Measurements from ENCODE around the gene MAL.

The MAL gene

DNA sequence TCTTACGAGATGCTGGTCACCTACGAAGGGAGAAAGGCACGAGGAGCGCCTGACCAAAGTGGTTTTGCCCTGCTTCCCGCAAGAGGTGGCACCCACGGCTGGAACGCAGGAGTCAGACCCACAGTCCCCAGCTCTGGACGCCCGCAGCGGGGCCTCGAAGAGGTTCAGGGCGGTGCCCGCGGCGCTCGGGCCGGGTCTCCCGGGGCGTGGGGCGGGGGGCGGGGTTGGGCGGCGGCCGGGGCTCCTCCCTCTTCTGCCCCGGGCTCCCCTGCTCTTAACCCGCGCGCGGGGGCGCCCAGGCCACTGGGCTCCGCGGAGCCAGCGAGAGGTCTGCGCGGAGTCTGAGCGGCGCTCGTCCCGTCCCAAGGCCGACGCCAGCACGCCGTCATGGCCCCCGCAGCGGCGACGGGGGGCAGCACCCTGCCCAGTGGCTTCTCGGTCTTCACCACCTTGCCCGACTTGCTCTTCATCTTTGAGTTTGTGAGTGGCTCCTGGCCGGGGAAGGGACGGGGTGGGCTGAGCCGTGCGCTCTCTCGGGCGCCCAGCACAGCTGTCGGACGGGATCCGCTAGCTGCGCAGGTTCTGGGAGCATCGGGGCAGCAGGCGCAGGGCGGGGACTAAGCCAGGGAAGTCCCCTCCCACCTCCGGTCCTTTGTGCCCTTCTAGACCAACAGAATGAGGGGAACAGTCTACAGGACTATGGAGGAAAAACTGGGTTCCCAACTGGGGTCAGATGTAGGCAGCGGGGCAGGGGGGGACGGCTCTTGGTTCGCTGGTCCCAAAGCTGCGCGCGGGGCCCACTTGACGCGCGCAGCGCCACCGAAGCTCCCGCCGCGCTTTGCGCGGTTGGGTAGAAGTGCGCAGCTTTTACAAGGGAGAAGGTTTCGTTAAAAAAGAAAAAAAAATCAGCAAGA, at the start of gene MAL:
TSS of gene MAL (plus strand) at position 303 of the 914 bp plus-strand sequence. CDS start at position 388, 85 bp downstream.
- peak; percentile 35 to 51 for DNase-seq (ENCODE audit: low read depth in 1 of 2, low spot score in 1 of 2)

DNA sequence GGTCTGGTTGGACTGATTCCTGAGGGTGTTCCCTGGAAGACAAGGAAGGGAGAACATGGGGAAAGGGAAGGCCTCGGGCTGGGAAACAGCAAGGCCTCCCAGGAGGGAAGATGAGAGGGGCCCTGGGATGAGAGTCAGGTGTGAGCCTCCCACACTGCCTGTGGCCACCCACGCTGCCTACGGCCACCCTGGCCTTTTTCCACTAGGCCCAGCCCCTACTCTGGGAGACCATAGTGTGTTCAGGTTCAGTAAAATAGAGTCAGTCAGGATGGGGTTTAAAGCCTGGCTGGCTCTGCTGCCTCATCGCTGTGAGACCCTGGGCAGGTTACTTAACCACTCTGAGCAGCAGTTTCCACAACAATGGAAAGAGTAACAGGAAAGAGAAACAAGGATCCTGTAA, 47.7 kb upstream of the MAL start:
- no peak for DNase-seq (ENCODE audit: low read depth in 1 of 2, low spot score in 1 of 2)

DNA sequence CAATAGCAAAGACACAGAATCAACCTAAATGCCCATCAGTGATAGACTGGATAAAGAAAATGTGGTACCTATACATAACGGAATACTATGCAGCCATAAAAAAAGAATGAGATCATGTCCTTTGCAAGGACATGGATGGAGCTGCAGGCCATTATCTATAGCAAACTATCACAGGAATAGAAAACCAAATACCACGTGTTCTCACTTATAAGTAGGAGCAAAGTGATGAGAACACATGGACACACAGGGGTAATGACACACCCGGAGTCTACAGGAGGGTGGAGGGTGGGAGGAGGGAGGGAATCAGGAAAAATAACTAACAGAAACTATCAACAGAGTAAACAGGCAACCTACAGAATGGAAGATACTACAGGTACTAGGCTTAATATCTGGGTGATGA, 46.6 kb upstream of the MAL start:
- no peak for DNase-seq (ENCODE audit: low read depth in 1 of 2, low spot score in 1 of 2)

- DNase-seq (ENCODE audit: low read depth in 1 of 2, low spot score in 1 of 2) = no peak
Observed at GRCh38 chr2:94979406-94980375, 45.8 kb upstream of the MAL start.

DNA sequence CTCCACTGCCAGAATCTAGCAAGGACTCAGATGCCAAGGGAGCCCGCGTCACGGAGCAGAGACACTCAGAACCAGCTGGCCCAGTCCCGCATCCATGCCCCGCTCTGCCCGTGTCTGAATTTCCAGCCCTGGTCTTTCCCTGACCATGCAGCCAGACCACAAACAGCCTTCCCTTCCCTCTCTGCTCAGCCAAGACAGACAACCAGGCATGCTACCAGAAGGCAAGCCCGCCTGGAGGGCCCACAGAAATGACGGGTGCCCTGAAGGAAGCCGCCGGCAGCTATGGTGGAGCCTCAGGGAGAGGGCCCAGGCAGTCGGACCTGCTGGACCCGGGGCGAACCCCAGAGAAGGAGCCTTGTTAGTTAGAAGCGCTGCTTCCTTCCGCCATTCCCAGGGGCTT, 45.1 kb upstream of the MAL start:
- DNase-seq (ENCODE audit: low read depth in 1 of 2, low spot score in 1 of 2) = no peak

DNA sequence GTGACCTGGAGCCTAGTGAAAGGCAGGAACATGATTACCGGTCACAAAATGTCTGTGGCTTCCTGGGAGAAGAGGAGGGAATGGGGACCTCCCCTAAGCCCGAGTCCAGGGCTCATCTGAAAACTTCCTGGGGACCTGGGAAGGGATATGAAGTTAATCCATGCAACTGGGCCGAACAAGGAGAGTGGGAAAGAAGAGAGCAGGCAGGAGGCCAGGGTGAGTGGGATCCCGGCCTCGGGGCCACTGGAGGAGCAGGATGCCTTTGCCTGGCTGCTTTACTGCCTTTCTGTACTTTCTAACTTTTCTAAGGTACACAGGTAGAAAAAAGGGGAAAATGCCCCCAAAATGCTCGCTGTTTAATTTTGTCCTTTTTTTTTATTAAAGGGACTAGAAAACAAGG, 43.4 kb upstream of the MAL start:
- DNase-seq (ENCODE audit: low read depth in 1 of 2, low spot score in 1 of 2) = no peak

DNA sequence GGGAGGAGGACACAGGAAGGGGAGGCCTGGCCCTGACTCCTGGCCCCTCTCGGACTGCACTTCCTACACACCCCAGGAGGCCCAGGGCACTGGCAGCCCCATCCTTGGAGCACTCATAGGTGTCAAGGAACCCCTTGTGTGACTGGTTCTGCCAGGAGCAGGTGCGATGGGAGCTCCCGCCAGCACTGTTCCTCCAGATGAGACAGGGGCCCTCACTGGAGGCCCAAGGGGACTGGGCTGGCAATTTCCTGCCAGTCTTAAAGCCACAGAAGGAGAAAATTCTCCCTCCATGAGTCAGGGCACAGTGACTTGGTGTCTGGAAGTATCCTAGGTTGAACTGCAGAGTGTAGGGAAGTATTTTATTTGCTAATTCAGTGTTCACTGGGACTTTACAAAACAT, 42.8 kb upstream of the MAL start:
- DNase-seq (ENCODE audit: low read depth in 1 of 2, low spot score in 1 of 2) = no peak

GRCh38 chr2:94984964-94985575, 40.4 kb upstream of the MAL start:
- DNase-seq (ENCODE audit: low read depth in 1 of 2, low spot score in 1 of 2) = no peak

GRCh38 chr2:94985636-94986035, 39.9 kb upstream of the MAL start:
- DNase-seq (ENCODE audit: low read depth in 1 of 2, low spot score in 1 of 2) = no peak

- DNase-seq (ENCODE audit: low read depth in 1 of 2, low spot score in 1 of 2) = no peak
Observed at GRCh38 chr2:94986392-94986963, 39.0 kb upstream of the MAL start.

DNA sequence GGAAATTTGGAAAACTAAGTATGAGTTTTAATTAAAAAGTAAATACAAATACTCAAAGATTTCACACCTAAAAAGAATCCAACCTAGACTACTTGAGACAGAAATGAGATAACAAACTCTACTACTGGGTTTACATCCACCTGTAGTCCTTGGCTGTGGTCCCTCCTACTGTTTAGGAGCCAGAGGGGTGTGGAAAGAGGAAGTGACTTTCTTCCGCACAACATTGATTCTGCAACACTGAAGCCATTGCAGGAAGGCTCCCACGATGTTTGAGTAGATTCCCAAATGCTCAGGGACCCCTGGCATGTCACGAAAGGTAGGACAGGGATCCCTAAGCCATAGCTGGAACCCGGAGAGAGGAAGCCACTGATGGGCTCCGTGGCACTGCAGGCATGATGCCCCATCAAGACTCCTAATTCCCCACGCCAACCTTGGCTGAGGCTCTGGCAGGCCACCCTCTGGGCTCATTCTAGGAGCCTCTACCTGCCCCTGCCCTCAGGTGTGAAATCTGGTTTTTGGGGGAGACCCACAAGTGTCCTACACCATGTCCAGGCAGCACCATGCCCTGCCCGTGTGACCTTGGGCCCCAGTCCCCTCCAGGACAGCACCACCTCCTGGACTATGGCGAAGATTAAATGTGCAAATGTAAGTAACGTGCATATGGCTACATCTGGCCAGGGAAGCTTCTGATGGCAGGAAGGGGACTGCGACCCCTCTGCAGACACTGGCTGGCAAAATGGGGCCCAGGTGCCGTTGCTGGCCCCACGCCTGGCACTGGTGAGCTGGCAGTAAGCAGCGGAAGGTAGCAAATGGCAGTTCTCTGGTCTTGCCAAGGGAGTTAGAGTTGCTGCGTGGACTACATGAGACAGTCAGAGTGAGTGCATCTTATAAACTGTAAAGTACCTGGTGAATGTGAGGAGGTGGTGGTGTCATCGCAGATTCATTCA, 38.2 kb upstream of the MAL start:
- DNase-seq (ENCODE audit: low read depth in 1 of 2, low spot score in 1 of 2) = no peak

DNA sequence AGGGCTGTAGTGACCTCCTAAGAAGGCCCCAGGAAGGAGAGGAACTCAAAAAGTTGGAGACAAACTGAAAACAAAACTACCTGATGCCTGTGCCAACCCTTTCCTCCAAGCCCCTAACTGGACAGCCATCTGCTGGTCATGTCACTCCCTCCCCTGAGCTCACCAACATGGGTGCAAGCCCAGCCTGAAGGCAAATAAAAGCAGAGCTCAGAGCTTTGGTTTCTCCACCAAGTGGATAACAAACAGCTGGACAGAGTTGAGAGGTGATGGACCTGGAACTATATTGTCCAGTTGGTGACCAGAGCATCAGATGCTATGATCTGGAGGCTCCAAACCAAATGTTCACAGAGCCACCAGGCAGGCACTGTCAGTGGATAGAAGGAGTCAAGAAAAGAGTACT, 34.6 kb upstream of the MAL start:
- DNase-seq (ENCODE audit: low read depth in 1 of 2, low spot score in 1 of 2) = no peak

DNA sequence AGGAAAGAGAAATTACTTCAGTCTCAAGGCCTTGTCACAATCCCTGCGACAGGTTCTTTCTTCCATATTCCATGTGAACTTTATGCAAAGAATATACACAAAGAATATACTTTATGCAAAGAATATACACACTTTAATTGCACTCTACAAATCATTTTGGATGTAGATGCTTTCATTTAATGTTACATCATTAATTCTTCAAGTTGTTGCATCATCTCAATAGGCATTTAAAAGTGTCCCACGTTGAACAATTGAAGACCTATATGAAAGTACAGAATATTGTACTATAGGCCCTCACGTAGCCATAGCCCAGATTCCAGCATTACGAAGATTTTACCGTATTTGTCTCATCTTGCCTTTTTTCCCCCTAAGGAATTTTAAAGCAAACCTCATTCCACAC, 33.1 kb upstream of the MAL start:
- no peak for DNase-seq (ENCODE audit: low read depth in 1 of 2, low spot score in 1 of 2)

DNA sequence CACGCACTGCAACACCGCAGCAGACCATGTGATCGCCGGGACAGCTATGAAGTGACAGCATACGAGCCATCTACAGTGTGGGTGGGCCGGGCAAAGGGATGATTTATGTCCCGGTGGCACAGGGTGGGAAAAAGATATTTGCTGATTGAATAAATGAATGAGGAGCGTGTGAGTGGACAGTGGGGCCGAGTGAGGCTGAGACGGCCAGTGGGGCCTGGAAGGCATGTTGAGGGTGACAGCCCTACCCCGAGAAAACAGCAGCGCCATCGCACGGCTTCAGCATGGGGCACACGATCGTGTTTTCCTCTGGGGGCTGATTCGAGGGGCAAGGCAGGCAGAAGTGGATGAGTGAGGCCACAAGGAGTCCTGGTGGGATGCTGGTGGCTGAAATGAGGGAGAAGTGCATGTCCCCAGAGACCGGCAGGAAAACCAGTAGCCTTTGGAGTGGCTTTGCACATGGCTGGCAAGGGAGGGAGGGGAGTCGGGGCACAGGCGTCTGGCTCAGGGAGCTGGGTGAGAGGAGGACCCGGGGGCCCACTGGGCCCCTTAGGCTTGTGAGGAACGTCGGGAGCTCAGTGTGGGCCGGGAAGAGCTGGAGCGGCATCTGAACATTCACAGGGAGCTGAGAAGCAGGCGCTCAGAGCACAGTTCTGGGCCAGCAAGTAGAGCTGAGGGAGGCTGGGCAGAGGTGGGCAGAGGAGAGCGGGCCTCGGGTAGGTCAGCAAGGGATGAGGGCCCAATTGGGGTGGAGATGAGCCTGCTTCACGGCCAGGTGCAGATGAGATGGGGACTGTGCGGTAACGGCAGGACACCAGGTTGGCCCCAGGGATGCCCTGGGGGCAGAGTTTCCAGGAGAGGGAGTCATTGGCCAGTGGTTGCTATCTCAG, 32.1 kb upstream of the MAL start:
- DNase-seq (ENCODE audit: low read depth in 1 of 2, low spot score in 1 of 2) = no peak

DNA sequence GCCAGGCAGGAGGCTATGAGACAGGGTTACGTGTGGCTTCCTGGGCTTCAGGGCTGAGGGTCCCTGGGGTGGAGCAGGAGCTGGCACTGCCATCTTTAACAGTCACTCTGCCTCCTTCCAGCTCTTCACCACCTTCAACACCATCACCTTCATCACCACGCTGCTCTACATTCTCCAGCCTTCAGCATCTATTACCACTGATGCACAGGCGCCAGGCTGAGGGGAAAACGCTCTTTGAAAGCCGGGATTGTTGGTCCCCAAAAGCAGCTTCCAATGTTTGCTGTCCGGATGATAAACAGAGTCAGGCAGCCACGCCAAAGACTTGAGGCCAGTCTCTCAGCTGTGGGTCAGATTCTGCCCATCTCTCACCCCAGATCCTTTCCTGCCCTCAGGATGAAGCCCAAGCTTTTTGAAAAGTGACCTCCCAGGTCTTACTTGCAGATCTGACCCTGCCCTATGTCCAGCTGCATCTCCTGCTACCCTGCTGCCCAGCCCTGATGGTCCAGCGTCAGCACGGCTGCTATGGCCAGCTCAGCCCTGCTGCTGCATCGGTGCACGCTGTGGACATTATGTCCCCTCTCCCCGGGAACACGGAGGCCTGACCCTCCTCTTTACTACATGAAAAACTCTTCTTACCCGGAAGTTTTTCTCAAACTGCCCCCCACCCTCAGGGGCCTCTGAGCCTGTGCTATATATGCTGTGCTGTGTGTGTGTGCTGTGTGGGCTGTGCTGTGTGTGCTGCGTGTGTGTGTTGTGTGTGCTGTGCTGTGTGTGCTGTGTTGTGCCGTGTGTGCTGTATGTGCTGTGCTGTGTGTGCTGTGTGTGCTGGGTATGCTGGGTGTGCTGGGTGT, 31.2 kb upstream of the MAL start:
- no peak for DNase-seq (ENCODE audit: low read depth in 1 of 2, low spot score in 1 of 2)

DNA sequence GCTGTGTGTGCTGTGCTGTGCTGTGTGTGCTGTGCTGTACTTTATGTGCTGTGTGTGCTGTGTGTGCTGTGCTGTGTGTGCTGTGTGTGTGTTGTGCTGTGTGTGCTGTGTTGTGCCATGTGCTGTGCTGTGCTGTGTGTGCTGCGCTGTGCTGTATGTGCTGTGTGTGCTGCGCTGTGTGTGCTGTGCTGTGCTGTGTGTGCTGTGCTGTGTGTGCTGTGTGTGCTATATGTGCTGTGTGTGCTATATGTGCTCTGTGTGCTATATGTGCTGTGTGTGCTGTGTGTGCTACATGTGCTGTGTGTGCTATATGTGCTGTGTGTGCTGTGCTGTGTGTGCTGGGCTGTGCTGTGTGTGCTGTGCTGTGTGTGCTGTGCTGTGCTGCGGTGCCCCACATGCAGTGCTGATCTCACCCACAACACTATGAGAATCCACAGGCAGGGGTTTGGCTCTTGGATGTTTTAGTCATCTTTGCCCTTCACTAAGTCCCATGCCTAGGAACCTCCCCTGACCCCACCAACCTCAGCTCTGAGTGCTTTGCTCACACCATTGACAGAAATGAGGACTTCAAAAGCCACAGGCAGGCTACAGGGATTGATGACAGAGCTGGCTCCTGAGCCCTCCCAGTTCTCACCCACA, 30.5 kb upstream of the MAL start:
- DNase-seq (ENCODE audit: low read depth in 1 of 2, low spot score in 1 of 2) = no peak

- no peak for DNase-seq (ENCODE audit: low read depth in 1 of 2, low spot score in 1 of 2)
Observed at GRCh38 chr2:94995553-94996304, 29.8 kb upstream of the MAL start.
